ENCODE results near the gene AKAP12.
"Not testable (repeated sequence)": the region's sequence is repeated elsewhere in the genome, so short reads cannot be mapped to it uniquely, and the experiment has no call there.

AKAP12 gene

DNA sequence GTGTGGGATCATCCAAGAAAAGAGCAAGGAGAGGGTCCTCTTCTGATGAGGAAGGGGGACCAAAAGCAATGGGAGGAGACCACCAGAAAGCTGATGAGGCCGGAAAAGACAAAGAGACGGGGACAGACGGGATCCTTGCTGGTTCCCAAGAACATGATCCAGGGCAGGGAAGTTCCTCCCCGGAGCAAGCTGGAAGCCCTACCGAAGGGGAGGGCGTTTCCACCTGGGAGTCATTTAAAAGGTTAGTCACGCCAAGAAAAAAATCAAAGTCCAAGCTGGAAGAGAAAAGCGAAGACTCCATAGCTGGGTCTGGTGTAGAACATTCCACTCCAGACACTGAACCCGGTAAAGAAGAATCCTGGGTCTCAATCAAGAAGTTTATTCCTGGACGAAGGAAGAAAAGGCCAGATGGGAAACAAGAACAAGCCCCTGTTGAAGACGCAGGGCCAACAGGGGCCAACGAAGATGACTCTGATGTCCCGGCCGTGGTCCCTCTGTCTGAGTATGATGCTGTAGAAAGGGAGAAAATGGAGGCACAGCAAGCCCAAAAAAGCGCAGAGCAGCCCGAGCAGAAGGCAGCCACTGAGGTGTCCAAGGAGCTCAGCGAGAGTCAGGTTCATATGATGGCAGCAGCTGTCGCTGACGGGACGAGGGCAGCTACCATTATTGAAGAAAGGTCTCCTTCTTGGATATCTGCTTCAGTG is 110.8 kb downstream of the AKAP12 start:
- no peak for DNase-seq

DNA sequence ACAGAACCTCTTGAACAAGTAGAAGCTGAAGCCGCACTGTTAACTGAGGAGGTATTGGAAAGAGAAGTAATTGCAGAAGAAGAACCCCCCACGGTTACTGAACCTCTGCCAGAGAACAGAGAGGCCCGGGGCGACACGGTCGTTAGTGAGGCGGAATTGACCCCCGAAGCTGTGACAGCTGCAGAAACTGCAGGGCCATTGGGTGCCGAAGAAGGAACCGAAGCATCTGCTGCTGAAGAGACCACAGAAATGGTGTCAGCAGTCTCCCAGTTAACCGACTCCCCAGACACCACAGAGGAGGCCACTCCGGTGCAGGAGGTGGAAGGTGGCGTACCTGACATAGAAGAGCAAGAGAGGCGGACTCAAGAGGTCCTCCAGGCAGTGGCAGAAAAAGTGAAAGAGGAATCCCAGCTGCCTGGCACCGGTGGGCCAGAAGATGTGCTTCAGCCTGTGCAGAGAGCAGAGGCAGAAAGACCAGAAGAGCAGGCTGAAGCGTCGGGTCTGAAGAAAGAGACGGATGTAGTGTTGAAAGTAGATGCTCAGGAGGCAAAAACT is 111.5 kb downstream of the AKAP12 start:
- DNase-seq, result no peak

GRCh38 chr6:151351731-151352130 is 112.0 kb downstream of the AKAP12 start:
- DNase-seq, result no peak

- no peak for DNase-seq
Measured at GRCh38 chr6:151352410-151353396, 112.9 kb downstream of the AKAP12 start.

GRCh38 chr6:151353795-151354194 is 114.0 kb downstream of the AKAP12 start:
- no peak for DNase-seq

- DNase-seq, result not testable (repeated sequence)
Measured at GRCh38 chr6:151356983-151357382, 117.2 kb downstream of the AKAP12 start.

DNA sequence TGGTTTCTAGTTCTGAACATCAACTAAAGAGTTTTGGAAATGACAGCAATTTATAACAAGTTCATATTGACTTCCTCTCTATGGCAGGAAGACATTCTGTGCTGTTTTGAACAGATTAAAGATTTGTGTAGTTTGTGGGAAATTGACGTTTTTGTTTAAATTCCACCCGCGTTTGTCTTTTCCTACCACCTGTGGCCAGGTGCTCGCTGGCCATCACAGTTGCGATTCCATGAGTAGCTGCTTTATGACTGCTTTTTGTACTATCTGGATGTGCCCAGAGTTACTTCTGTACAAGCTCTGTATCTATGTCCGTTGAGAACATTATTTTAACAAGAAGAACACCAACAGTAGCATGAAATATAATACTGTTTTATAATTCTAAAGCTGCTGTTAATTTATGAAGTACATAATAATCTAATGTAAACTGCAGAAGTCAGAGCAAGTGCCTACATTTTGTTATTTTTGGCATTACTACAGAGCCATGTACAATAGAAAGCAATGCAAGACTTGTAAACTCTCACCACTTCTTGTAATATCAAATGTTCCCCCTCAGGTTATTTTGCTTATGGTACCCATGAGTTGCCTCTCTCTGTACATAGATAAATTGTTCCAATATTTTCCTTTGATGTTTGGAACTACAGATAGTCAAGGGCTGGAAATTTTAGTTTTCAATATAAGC is 118.1 kb downstream of the AKAP12 start:
- no peak for DNase-seq

DNA sequence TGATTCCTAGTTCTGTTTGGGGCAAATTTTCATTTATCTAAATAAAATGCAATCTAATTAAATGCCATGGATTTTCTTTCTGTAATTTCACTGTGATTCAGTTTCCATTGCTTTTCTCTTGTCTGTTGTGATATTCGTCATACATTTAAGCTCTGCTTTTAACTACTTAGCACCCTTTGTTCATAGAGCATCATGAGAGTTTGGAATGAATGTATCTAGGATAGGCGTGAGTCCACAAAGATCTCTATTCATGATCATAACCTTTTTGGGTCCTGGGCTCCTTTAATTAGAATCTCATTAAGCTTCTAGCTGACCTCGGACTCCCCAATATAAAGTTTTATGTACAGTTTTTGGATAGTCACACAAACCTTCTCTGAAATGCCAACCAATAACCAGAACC is 118.7 kb downstream of the AKAP12 start:
- DNase-seq, result no peak

GRCh38 chr6:151359486-151359885 is 119.7 kb downstream of the AKAP12 start:
- no peak for DNase-seq

- no peak for DNase-seq
Measured at GRCh38 chr6:151365233-151365632, 125.5 kb downstream of the AKAP12 start.

DNA sequence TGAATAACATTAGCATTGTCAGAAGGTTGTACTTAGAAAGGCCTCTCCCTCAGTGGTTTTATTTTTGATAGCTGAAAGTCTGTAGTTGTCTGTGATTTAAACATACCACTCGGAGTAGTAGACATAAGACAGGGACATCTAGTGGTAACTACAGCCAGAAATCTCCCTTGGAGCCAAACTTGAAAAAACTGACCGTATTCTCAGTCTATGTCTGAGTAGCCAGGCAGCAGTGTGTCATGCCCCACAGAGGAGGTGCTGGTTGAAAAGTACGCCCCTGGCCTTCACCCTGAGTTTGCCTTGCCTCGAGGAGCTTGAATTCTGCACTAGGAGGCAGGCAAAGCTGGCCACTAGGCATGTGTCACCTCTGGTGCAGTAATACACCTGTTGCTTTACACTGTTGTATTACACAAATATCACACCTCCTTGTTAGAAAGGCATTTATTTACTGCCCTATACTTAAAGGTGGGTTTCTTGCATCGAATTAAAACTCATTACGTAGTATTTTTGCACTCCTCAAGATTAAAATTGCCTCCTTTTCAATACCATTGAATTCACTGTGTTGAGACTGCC is 130.8 kb downstream of the AKAP12 start:
- no peak for DNase-seq

GRCh38 chr6:151372164-151372563 is 132.4 kb downstream of the AKAP12 start:
- DNase-seq, result no peak

- no peak for DNase-seq
Measured at GRCh38 chr6:151374036-151374683, 134.4 kb downstream of the AKAP12 start.

GRCh38 chr6:151375833-151376232 is 136.1 kb downstream of the AKAP12 start:
- DNase-seq, result no peak

DNA sequence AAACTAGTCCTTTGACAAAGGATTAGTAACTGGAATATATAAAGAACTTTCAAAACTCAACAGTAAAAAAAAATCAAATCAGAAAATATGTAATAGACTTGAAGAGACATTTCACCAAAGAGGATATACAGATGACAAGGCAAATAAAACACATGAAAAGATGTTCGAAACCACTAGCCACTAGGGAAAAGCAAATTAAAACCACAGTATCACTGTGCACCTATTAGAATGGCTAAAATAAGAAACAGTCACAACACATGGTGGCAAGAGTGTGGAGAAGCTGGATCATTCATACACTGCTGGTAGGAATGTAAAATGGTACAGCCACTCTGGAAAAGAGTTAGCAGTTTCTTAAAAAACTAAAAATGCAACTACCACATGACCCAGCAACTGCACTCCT is 136.7 kb downstream of the AKAP12 start:
- DNase-seq, result no peak

DNA sequence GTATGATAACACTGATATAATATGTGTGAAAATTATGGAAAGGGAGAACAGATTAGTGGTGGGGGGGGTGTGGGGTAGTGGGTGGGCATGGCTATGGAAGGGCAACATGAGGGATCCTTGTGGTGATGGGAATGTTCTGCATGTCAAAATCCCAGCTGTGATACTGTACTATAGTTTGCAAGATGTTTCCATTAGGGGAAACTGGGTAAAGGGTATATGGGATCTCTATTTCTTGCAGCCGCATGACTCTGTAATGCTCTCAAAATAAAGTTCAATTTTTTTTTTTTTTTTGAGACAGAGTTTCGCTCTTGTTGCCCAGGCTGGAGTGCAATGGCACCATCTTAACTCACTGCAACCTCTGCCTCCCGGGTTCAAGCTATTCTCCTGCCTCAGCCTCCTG is 137.3 kb downstream of the AKAP12 start:
- DNase-seq, result no peak

DNA sequence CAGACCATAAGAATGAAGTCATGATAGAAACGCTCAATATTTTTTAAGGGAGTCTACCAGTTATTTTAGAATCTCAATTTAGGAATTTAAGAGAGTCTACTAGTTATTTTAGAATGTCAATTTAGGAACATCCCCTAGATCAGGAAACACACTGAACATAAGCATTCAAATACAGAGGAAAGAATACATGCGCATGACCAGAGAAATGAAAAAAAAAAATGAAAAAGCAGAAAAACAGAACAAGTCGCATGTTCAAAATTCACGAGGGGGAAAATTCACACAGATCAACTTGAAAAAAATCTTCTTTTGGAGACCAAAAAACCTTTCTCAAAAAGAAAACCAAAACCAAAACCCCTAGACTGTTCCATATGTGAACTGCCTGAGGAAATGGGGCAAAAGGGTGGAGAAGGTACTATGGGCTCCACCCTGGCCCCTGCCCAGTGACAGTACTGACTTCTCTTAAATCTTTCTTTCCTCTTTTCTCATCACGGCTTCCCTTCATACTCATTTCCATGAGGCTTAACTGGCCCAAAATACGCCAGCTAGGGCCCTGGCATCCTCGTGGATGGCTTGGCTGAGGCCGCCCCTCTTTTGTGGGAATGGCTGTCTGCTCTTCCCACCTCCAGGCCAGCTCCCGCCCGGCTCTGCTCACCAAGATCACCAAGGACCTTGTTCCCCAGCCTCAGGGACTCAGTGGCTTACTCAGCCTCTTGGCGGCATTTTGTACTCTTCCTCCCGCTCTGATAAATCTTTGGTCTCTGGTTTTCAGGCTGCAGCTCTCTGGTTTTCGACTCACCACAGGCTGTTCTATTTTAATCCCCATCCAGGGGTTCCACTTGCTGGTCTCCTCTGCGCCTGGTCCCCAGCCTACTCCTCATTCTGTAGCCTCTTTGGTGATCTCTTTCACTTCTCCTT is 140.4 kb downstream of the AKAP12 start:
- DNase-seq, result no peak

DNA sequence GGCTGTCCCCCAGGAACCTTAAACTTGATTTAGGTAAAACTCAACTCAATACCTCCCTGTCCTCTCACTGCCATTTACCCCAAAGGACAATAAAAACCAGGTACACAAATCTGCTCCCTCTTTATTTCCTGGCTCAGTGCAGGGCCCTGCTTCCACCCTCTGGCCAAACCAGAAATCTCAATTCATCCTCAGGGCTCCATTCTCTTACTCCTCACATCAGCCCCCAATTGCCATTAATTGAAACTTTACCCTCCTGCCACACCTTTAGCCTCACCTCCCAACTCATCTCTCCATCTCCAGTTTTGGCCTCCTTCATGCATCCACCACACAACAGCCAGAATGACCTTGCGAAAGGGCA is 141.1 kb downstream of the AKAP12 start:
- no peak for DNase-seq

GRCh38 chr6:151381722-151382121 is 142.0 kb downstream of the AKAP12 start:
- DNase-seq, result no peak

DNA sequence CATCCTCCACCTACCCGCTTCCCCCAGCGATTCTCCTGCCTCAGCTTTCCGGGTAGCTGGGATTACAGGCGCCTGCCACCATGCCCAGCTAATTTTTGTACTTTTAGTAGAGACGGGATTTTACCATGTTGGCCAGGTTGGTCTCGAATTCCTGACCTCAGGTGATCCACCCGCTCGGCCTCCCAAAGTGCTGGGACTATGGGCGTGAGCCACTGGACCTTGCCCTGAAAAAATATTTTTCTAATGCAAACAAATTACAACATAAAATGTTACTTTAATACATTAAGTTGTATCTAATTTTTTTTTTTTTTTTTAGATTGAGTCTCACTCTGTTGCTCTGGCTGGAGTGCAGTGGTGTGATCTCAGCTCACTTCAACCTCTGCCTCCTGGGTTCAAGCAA is 142.9 kb downstream of the AKAP12 start:
- DNase-seq, result not testable (repeated sequence)

DNA sequence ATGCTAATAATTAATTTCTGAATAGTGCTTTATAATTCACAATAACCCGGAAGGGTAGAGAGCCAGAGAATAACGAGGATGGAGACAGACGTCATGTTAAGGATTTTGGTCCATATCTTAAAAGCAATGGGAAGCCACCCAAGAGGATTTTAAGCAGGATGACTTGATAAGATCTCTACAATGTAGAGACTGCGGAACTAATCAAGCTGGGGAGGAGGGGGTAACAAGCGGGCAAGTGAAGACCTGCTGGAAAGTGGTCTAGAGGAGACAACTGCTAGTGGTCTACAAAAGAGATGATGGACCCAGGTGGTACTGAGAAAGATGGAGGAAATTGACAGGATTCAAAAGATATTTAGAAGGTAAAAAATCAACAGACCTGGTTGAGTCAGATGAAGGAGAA is 144.4 kb downstream of the AKAP12 start:
- no peak for DNase-seq
